AG20443 (cell line): ENCODE results near the gene ARHGAP45.

Experiments used
- DNase-seq: peaks from one replicate; pipeline ENCODE4 v3.0.0; 2012; ENCODE audit warnings: low spot score, mixed read lengths

ARHGAP45 gene

DNA sequence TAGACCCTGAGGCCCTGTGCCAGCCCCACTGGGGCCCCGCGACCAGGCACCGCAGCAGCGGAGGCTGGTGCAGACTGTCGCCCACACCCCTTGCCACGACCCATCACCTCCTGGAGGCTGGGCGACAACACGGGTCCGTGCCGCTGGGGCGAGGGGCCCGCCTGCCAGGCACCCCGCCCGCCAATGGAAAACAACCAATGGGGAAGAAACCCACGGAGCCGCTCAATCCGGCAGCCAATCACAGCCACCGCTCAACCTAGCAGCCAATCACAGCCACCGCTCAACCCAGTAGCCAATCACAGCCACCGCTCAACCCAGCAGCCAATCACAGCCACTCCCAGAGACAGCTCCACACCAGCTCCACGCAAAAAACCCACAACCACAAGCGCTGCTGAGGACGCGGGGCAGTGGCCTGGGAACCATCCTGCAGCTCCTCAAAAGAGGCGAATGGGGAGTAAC is 66.5 kb downstream of the ARHGAP45 start:
- DNase-seq = peak; percentile 41

DNA sequence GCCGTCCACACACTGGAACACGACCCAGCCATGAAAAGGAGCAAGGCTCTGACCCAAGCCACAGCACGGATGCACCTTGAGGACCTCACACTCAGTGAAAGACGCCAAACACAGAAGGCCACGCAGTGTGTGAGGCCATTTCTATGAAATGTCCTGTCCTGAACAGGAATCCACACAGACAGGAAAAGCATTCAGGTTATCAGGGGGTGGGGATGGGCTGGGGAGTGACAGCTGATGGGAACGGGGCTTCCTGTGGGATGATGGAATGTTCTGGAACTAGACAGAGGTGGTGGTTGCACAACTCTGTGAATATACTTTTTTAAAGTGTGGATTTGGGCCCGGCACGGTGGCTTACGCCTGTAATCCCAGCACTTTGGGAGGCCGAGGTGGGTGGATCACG is 67.5 kb downstream of the ARHGAP45 start:
- DNase-seq = no peak

DNA sequence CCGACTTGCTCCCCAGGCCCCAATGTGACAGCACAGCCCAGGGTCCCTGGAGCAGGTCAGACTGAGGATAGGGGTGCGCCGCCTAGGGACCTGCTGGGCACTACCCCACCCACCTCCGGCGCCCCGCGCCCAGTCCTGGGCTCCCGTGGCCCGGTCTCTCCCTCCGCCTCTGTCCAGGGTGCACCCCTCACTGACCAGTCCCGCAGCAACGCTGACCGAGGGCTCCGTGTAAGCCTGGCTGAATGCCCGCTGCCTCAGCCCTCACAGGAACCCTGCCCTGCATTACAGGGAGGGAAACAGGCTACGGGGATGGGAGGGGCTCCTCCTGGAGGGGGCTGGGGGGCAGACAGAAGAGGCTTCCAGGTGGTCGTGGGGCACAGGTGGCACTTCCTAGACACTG is 68.5 kb downstream of the ARHGAP45 start:
- DNase-seq = no peak

DNA sequence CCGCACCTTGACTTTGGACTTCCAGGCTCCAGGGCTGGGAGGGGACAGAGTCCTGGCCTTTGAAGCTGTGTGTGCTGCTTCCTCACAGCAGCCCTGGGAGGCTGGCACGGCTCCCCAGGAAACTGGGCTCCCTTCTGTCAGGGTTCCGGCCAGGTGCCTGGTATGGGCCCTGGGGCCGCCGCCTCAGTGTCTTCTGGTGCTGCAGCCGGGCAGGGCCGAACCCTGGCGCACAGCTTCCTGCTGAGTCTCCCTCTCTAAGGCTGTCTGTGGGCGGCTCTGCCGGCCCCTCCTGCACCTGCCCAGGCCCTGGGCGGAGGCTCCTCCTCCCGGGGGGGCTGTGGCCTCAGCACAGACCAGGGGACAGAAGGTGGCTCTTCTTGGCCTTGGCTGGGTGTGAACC is 69.2 kb downstream of the ARHGAP45 start:
- DNase-seq = no peak
